ENCODE data around the gene RAB17. TPM values are rescaled to one million over a fixed set of nuclear protein-coding genes. Genes with fewer than 3 reads are reported as not detected.

The RAB17 gene
- total and polyA plus RNA-seq, 2 of the 8 experiments (the other 6 are each of a cell fraction or from before 2014, with no cell fraction given): 42.6 to 83.4 TPM

DNA sequence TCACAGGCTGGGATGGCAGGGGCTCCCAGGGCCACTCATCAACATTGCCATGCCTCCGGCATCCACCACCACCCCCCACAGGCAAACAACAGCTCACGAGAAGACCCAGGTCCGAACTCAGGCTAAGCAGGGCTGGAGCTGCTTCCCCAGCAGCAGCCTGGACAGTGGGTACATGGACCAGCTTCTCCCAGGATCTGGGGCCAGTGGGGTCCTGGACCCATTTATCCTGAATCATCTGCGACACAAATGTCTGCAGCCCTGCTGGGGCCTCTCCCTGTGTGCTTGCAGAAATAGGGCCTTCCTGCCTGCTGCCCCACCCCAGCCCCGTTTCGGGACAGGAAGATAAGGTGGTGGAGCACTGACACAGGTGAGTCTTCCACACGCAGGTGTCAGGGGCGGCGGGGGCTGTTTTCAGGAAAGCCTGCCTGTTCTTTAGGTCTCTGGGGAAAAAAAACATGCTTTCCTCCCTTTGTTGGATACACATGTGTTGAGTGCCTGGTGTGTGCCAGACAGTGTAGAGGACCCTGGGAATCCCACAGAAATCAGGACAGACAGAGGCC is 19.7 kb downstream of the RAB17 start (continued):
- no peak for TF ChIP-seq HDAC2 (IDR thresholded peaks at IDR 0.05; ENCODE audit: borderline replicate concordance in 1 of 2, low read depth in 2 of 2, low read length in 2 of 2)
- TF ChIP-seq, protein P1, sequence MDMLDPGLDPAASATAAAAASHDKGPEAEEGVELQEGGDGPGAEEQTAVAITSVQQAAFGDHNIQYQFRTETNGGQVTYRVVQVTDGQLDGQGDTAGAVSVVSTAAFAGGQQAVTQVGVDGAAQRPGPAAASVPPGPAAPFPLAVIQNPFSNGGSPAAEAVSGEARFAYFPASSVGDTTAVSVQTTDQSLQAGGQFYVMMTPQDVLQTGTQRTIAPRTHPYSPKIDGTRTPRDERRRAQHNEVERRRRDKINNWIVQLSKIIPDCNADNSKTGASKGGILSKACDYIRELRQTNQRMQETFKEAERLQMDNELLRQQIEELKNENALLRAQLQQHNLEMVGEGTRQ (IDR thresholded peaks at IDR 0.05; ENCODE audit: low read length): no peak
- TF ChIP-seq POLR2AphosphoS5 (IDR thresholded peaks at IDR 0.05; ENCODE audit: low read depth, low read length): no peak

Measured in H1 (cell line).